NCI-H2171 treated with DMSO at 0.1 percent for 48 hours (cell line): ENCODE results near the gene MRPL46.
"Not testable (repeated sequence)": the region's sequence is repeated elsewhere in the genome, so short reads cannot be mapped to it uniquely, and the experiment has no call there.

ENCODE experiments used
- DNase-seq: peaks from one replicate; lab custom pipeline; 2025; lab: John Stamatoyannopoulos, UW

MRPL46 gene

DNA sequence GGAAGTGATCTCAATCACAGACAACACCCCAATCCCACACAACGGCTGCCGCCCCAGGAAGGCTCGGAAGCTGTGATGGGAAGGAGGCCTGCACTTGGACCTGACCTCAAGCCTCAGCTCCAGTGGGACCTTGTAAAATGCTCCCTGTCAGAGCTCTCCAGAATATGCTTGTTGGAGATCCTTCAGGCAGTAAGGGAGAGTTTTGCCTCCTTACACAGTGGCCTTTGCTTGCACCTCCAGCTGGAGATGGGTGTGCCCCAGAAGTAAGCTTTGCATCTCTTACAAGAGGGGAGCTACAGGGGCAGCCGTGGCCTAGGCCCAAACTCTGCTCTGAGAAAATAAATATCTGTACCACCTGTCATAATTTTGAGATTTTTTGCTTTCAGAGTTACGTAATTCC is 10.7 kb upstream of the MRPL46 start:
- no peak for DNase-seq

DNA sequence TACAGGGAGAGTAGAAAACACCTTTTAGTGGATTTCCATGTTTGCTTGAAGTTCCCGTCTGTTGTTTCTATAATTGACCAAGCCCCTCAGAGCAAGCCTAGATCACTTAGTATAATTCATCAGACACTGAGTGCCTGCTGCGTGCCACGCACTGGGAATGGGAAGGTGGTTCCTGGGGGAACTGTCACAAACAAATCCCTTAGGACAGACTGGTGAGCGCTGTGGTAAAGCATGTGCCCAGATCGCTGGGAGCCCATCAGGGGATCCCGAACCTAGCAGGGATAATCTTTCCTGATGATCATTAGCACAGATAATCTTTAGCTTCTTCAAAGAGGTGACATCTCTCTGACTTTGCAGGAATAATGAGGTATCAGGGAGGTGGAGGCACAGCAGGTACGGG is 9.9 kb upstream of the MRPL46 start:
- DNase-seq: no peak

DNA sequence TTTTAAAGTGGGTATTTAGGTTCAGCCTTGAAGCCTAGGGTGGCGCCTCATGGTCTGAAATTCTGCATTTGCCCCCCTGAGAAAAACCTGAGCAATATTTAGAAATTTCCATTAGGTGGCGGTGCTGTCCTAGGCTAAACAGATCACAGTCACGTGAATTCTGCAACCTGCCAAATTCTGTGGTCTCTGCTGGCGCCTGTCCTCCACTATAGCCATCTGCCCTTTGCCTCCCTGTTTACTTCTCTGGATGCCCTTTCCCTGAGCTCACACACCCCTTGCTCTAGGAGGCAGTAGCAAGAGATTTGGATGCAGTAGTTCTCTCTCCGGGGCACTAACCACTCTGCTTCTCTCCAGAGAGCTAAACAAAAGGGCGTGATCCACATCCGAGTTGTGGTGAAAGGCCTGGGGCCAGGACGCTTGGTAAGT is 9.5 kb upstream of the MRPL46 start:
- peak; percentile 91 for DNase-seq

DNA sequence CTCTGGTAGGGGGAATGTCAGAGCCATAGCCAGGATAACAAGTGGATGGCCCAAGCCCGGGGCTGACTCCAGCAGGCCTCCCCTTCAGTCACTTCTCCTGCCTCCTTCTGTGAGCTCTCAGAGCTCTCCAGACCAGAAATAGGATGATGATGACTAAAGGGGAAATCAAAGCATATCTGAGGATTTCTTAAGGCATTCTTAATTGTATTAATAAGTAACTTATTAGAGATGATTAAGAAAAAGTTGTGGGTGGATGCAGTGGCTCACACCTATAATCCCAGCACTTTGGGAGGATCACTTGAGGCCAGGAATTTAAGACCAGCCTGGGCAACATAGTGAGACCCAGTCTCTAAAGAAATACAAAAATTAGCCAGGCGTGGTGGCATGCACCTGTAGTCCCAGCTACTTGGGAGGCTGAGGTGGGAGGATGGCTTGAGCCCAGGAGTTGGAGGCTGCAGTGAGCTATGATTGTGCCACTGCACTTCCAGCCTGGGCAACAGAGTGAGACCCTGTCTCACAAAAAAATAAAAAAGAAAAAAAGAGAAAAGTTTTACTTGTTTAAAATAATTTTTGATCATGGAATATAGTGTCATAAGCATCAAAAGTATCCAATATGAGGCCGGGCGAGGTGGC is 6.6 kb upstream of the MRPL46 start:
- not testable (repeated sequence) for DNase-seq

DNA sequence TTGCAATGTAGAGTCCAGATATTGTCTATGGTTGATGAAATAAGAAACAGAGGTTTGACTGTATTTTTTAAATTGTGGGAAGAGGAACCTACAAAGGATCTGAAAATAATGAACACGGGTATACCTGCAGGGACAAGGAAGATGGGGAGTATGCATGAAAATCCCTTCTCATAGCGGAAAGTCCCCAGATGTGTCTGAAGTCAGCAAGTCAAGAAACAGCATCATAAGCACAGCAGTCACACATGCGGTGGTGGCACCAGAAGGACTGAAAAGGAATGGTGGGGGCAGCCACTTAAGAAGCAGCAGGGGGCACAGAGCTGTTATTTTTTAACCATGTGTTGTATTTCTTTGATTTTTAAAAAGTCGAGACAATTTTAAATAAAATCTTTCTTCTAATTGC is 5.0 kb upstream of the MRPL46 start:
- peak; percentile 8 for DNase-seq

DNA sequence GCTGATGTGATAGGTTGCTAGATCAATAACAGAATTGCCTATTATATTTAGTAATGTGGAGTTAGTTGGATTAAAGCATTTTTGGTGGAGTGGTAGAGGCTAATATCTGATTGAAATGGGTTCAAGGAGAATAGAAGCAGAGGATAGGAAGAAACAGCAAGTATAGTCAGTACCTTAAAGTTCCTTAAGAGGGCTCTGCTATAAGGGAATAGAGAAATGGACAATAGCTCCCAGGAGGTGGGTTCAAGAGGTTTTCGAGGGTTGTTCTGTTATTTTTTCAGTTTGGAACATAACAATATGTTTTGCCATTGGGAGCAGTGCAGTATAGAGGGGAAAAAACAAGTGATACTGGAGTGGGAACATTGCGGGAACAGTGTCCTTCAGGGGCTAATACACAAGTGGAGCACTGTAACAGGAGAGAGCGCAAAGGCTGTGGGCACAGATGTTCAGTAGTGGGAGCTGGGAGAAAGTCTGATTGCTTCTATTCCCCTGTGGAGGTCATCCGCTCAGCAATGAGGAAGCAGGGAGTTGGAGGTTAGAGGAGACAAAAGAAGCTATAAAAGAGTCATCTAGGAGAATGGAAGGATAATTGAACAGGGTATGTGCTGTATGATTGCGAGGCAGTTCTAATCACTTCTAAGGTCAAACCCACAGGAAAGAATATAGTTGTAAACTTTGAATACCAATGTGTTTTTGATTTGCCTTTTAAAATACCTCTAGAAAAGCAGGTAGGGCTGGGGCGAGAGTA is 3.6 kb upstream of the MRPL46 start:
- DNase-seq: no peak

DNA sequence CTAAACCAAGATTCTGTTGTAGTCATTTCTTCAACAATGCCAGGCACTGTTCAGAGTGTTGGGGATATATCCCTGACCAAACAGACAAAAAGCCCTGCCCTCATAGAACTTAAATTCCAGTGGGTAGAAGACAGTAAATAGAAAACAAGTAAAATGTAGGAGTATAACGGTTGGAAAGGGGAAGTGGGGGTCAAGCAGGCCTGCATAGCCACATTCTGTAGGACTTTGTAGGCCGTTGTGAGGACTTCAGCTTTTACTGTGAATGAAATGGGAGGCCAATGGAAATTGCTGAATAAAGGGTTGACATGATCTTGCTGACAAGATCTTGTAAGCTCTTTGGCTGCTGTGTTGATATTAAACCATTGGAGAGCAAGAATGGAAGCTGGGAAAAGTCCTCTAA is 2.1 kb upstream of the MRPL46 start:
- DNase-seq: no peak

DNA sequence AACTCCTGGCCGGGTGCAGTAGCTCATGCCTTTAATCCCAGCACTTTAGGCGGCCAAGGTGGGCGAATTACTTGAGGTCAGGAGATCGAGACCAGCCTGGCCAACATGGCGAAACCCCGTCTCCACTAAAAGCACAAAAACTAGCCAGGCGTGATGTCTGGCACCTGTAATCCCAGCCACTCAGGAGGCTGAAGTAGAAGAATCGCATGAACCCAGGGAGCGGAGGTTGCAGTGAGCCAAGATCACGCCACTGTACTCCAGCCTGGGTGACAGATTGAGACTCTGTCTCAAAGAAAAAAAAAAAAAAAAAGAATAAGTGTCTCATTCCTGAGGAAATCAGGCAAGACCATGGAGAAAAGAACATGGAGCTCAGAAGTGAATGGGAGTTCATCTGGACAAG is 1.5 kb upstream of the MRPL46 start:
- DNase-seq: not testable (repeated sequence)

DNA sequence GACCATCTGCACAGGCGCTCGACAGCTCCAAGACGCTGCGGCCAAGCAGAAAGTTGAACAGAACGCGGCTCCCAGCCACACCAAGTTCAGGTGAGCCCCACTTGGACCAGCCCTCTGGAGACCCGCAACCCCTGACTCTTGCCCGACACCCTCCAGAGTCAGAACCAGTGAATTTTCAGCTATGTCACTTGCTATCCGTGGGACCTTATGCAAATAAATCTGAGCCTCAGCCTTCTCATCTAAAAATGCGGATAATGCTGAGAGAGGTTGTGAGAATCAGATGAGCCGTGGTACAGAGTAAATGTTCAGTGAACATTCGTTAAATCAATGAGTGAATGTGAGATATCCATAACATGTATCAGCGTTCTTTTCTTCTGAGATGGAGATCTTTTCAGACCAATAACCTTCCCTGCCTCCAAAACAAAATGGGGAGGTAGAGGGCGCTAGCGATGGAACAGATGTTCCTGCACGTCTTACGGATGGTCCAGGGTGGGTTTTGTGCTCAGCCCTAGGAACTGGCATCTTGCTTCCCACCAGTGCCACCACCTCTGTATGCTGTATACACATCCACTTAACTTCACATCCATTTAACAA is 844 bp upstream of the MRPL46 start:
- peak; percentile 16 for DNase-seq

DNA sequence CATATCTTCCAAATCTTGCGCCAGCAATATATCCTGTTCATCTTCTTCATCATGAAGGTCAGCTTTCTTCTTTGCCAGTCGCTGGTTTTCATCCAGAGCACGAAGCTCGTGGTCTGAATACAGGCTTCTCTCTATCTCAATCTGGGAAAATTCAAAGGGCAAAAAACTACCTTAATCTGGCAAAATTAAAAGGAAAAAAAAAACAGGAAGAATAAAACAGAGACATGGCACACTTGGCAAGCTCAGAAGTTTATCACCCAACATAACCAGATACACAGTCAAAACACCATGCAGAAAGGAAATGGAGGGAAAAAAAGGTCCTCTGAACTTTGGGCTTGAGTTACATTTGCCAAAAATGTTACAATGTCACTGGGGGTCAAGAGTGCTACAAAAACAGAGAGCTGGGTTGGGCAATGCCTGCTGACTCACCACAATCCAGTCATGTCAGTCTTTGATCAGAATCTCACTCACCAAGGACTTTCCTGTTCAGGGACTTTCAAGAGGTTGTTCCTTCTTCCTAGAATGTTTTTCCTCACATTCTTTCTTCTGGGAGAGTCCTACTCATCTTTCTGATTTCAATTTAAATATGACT is 1.5 kb downstream of the MRPL46 start:
- DNase-seq: no peak

DNA sequence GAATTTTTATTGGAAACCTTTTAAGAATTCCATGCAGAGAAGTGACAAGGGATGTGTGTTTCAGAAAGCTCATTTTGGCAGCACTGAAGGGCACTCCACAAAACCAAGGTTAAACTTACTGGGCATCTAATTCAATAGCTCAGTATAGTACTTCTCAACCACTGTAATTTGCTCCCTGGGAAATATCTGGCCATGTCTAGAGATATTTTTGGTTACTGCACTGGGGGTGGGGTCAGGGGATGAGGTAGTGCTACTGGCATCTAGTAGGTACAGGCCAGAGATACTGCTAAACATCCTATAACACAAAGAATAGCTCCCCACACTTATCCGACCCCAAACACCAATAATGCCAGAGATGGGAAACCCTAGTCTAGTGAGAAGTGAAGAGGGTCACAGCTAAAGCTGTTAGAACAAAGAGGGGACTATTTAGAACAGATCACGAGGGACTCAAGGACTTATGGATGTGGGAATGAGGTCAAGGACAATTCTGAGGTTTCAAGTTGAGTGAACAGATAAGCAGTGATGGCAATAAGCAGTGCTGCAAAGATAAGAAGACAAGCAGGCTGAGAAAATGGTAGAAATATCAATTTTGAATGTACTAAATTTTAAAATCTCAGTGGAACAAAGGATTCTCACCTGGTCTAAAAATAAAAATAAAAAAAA is 3.2 kb downstream of the MRPL46 start:
- no peak for DNase-seq

DNA sequence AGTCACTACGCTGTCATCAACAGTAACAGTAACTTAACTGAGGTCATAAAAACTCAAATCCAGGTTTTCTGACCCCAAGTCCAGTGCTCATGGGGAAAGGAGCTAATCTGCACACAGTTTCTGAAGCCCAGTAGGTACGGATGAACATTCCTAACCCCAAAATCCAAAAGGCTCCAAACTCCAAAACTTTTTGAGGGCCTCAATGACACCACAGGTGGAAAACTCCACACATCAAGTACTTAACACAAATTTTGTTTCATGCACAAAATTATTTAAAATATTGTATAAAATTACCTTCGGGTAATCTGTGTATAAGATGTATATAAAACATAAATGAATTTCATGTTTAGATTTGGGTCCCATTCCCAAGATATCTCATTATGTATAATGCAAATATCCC is 10.5 kb downstream of the MRPL46 start:
- no peak for DNase-seq

DNA sequence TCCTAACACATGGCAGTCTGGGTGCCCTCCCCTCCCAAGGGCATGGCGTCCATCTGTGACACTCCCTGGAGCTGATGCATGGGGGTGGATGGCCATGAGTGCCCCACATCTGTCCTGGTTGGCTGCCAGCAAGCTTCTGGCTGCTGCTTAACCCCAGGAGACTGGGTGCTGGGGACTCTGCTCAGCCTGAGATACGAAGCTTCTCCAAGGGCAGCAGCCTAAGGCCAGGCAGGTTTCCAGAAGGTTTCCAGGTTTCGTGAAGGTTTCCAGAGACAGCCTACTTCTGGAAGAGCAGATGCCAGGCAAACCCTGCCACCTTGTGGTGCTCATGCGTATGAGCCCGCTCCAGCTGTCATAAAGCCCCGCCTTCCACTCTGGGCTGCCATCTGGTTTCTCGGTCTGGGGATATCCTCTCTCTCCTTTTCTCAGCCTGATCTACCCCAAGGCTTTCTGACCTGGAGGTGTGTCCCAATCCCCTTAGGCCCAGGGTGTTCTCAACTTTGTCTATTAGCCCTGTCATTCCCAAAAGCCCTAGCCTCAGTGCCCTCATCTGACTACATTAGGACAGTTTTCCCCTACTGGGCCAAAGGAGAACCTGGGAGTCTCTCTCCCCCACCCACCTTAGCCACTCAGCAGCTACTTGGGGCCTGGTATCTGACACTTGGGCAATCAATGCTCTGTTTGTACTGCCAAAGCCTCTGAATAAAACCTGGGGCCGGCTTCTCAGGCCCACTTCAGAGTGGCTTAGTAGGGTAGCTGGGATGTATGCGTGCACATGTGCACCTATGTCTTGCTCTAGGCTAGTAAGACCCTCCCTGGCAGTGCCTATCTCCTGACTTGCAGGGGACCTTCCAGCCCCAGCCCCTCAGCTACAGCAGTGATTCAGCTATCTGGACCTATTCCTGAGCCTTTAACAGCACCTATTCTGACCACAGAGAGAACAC is 12.0 kb downstream of the MRPL46 start:
- peak; percentile 95 for DNase-seq

DNA sequence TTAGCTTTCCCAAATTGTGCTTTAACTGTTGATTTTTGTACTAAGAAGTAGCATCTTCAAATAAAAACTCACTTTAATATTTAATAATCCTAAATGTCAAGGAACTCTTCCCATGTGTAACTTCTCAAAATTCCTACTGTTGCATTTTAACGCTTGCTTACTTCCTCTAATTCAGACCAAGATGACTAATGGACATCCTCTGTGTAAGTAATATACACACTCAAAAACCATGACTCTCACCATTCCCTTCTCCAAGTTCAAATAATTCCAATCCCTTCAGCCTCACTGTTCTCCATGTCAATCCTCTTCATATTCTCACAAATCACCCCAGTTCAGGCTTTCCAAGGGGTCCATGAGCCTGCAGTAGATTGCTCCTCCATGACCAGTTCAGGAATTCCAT is 13.0 kb downstream of the MRPL46 start:
- DNase-seq: no peak

DNA sequence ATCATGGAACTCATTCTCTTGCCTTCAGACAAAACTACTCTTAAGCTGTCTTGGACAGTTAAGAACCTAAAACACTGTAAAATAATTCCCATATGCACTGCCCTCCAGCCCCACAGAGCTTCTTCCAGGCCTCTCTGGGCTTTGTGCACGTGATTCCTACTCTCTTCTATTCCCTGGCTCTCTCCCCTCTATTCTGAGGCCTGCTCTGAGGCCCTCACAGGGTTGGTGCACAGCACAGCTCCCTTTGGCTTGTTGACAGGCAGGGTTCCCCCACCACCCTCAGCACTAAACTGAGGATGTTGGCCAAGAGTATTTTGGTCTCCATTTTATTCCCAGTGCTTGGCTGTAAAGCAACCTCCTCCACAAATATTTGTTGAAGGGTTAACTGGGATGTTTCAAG is 13.5 kb downstream of the MRPL46 start:
- DNase-seq: no peak

DNA sequence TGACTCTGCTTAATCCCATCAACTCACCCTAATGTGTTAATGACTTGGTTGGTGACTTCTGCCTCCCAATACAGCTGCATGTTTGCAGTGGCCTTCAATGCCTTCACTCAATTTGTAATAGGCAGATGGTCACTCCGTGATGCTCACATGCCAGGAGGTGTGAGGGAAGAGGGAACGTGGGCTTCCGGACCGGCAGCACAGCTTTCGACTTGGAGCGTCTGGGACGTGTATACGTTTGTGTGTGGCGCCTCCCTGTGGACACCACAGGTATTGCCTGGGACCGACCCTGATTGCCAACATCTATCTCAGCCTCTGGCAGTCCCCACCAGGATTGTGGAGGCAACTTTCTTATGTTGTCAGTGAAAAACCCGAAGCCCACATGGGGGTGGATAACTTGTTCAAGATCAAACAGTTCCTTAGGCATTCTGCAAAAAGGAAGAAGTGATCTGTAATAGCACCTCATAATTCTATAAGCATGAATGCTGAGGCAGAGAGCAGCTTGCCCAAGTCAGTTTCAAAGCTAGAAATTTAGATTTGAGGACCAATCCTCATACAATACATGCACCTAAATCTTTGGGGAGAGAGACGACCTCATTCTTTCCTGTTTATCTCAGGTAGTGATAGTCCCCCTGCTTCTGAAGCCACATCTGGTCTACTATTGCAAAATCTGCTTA is 16.9 kb downstream of the MRPL46 start:
- peak; percentile 26 for DNase-seq

DNA sequence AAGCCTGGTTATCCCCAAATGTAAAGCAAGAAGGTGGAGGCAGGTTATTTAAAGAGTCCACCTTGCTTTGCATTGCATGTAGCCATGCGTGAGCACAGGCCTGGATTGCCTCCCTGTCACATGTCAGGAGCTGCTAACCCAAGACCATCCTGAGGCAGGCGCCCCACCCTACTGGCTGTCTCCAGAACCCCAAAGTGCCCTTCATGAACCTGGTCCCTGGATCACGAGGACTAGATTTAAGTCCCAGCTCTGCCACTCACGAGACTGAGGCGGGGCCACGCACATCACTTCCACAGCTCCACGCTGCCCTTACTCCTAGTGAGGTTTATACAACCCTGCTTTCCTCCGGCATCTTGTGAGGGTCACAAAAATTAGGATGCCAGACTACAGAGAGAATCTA is 17.6 kb downstream of the MRPL46 start:
- DNase-seq: no peak

DNA sequence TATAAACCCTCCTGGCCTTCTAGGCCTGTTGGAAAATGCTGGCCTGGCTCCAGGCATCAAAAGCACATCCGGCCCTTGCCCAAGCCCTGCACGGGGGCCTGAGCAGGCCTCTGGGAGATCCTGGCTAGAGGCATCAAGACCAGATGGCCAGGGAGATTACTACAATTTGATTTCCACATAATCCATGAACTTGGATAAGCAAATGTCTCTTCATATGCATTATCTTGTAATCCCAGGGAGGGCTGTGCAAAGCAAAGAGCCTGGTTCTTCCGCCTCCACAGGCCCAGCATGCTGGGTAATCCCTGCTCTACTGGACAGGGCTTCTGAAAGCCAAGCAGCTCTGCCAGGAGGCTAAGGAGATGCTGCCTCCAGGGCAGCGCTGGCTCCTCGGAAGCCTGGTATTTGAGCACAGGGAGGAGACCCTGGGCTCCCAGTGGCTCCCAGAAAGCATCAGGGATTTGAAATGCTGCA is 18.2 kb downstream of the MRPL46 start:
- no peak for DNase-seq

DNA sequence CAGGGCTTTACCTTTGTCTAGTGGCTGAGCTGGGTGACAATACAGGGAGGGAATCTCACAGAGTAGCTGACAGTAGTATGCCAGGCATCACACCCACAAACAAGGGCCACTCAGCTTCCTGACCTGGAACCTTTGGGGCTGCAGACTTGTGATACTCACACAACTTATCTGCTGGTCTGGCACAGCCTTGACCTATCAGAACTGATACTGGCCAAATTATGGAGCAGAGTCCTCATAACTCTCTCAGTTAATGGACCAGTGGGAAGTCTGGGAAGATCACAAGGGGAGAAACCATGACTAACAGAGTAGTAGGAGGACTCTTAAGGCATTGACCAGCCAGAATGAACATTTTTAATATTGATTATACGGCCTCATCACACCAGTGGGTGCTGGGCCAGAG is 19.4 kb downstream of the MRPL46 start:
- DNase-seq: no peak

DNA sequence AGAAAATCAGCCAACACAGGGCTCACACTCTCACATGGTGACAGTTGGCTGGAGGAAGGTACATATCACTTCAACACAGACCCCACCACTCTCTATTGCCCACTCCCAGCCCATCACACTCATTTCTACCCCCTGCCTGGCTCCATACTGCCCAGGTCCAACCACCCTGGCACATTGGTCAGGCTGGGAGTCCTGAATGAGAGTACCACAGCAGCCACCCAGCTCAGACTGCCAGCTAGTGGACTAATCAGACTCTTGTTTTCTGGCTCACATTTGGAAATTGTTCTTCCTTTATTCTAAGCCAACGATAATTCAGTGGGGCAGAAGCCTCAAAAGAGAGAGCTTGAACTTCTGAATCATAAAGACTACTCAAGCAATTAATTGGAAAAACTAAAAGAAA is 20.0 kb downstream of the MRPL46 start:
- DNase-seq: no peak
